WTC11 (cell line): ENCODE data around the gene FAM171A1. TPM values are rescaled to one million over a fixed set of nuclear protein-coding genes. Genes with fewer than 3 reads are reported as not detected.

Experiments used
- ATAC-seq: fragments of 200-7000 bp; cut with Tn5 transposase; 2 replicates; pipeline ENCODE4 v1.10.0; 2021; ENCODE audit warnings: mild to moderate bottlenecking, moderate library complexity
- CTCF ChIA-PET: fragments of 300-600 bp; sonication (Branson Sonifier 250); formaldehyde crosslinking; loops from one replicate; lab custom pipeline; 2021; ENCODE audit warnings: antibody characterized with exemption; lab: Charles Lee
- POLR2A ChIA-PET: fragments of 350-600 bp; sonication (Branson Sonifier 250); formaldehyde crosslinking; loops from one replicate; lab custom pipeline; 2021; ENCODE audit warnings: antibody characterized with exemption; lab: Charles Lee
- DNase-seq: peaks from one replicate; pipeline ENCODE4 v3.0.0; 2021; ENCODE audit warnings: low spot score
- H3K27ac Mint-ChIP-seq: 2 replicates; pipeline ENCODE4 v1.8.0; 2021; ENCODE audit warnings: mixed read lengths
- H3K27me3 Mint-ChIP-seq: 2 replicates; pipeline ENCODE4 v1.8.0; 2021; ENCODE audit warnings: low read depth, mild to moderate bottlenecking, moderate library complexity, mixed read lengths
- H3K36me3 Mint-ChIP-seq: 2 replicates; pipeline ENCODE4 v1.8.0; 2021; ENCODE audit warnings: mixed read lengths
- H3K4me1 Mint-ChIP-seq: 2 replicates; pipeline ENCODE4 v1.8.0; 2022; ENCODE audit warnings: mixed read lengths
- H3K4me3 Mint-ChIP-seq: 2 replicates; pipeline ENCODE4 v1.8.0; 2021; ENCODE audit warnings: mild to moderate bottlenecking, moderate library complexity, mixed read lengths
- H3K9me3 Mint-ChIP-seq: 2 replicates; pipeline ENCODE4 v1.8.0; 2021; ENCODE audit warnings: mixed read lengths
- CREM ChIP-seq: sonication (generic); formaldehyde crosslinking; IDR thresholded peaks from 2 replicates; pipeline ENCODE4 v1.8.1; 2022; ENCODE audit warnings: mild to moderate bottlenecking, missing genetic modification reagents, moderate library complexity
- FOXJ3 ChIP-seq: sonication (generic); formaldehyde crosslinking; IDR thresholded peaks from 2 replicates; pipeline ENCODE4 v1.9.0; 2021; ENCODE audit warnings: missing genetic modification reagents, mild to moderate bottlenecking, borderline replicate concordance
- JAZF1 ChIP-seq: fragments of 250-450 bp; sonication (Bioruptor Pico); IDR thresholded peaks from 2 replicates; pipeline ENCODE4 v1.9.0; 2021; ENCODE audit warnings: moderate library complexity, mild to moderate bottlenecking, inconsistent platforms
- KAT7 ChIP-seq: sonication (generic); formaldehyde crosslinking; IDR thresholded peaks from 2 replicates; pipeline ENCODE4 v1.8.1; 2023; ENCODE audit warnings: missing genetic modification reagents, mild to moderate bottlenecking, borderline replicate concordance
- NFATC4 ChIP-seq: fragments of 250-450 bp; sonication (Bioruptor Pico); IDR thresholded peaks from 2 replicates; pipeline ENCODE4 v1.9.0; 2021; ENCODE audit warnings: mild to moderate bottlenecking
- NFE2L1 ChIP-seq: sonication (generic); formaldehyde crosslinking; IDR thresholded peaks from 2 replicates; pipeline ENCODE4 v1.8.1; 2023; ENCODE audit warnings: missing genetic modification reagents
- SMAD4 ChIP-seq: sonication (generic); formaldehyde crosslinking; IDR thresholded peaks from 2 replicates; pipeline ENCODE4 v1.8.0; 2022; ENCODE audit warnings: mild to moderate bottlenecking, missing genetic modification reagents
- TP53 ChIP-seq: sonication (generic); formaldehyde crosslinking; IDR thresholded peaks from 2 replicates; pipeline ENCODE4 v1.8.1; 2023; ENCODE audit warnings: mild to moderate bottlenecking, missing genetic modification reagents
- total RNA-seq: library from RNA; stranded (reverse); gene quantifications from 3 replicates; pipeline ENCODE4 v1.2.3, GENCODE V29; 2021
- TF ChIP-seq, protein P1 (sequence below): fragments of 250-450 bp; sonication (Bioruptor Pico); IDR thresholded peaks from 2 replicates; pipeline ENCODE4 v1.9.0; 2021; ENCODE audit warnings: moderate library complexity, mild to moderate bottlenecking, inconsistent platforms, borderline replicate concordance
- TF ChIP-seq, protein P2 (sequence below): fragments of 250-450 bp; sonication (Bioruptor Pico); IDR thresholded peaks from 2 replicates; pipeline ENCODE4 v1.9.0; 2021; ENCODE audit warnings: mild to moderate bottlenecking, borderline replicate concordance
- TF ChIP-seq, protein P3 (sequence below): sonication (generic); formaldehyde crosslinking; IDR thresholded peaks from 2 replicates; pipeline ENCODE4 v1.8.1; 2023; ENCODE audit warnings: mild to moderate bottlenecking, missing genetic modification reagents
- TF ChIP-seq, protein P4 (sequence below): sonication (generic); formaldehyde crosslinking; IDR thresholded peaks from 2 replicates; pipeline ENCODE4 v1.8.0; 2022; ENCODE audit warnings: mild to moderate bottlenecking, missing genetic modification reagents
- TF ChIP-seq, protein P5 (sequence below): sonication (generic); formaldehyde crosslinking; conservative IDR thresholded peaks from 2 replicates; pipeline ENCODE4 v1.8.1; 2023; ENCODE audit warnings: mild to moderate bottlenecking, low read depth, missing genetic modification reagents, moderate library complexity
- TF ChIP-seq, protein P6 (sequence below): sonication (generic); formaldehyde crosslinking; IDR thresholded peaks from 2 replicates; pipeline ENCODE4 v1.8.0; 2023; ENCODE audit warnings: mild to moderate bottlenecking, missing genetic modification reagents

Gene FAM171A1
- total RNA-seq, 1 experiment from 2014 or later = 33.9 TPM

DNA sequence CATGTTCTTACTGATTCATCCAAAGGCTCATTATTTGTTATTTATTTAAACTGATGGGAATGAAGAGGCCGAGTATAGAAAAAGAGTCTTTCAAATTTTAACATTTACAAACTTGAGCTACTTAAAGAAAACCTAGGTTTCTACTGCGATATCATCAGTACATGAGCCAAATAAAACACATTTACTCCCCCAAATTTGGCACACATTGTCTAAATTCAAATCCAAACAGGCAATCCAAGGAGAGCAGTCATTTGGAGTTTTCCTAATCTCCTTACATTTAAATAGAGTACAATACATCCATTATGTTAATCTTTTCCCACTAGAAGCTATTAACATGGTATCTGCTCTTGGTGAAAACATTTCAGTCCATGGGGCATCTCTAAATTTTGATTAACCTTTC is 204.8 kb downstream of the FAM171A1 start:
- Mint-ChIP-seq H3K4me1 (peaks cover 38% of the 10 kb centered on the region), H3K27ac (no peak overlapping the region), H3K36me3 (no peaks in the 10 kb centered on the region), H3K4me3 (peak overlapping the region; percentile 78), H3K27me3 (peaks cover 9% of the 10 kb centered on the region), H3K9me3 (no peaks in the 10 kb centered on the region)
- ATAC-seq (no peak), DNase-seq (no peak)
- POLR2A ChIA-PET = no interaction called here
- CTCF ChIA-PET = interaction anchor here (0.8 to 1.2 kb wide), 2 partner anchors 205 to 212 kb away, joined by 3 read pairs; partner anchors contain the start of gene FAM171A1
- TF ChIP-seq SMAD4 (CRISPR knock-in tag) = no peak
- TF ChIP-seq, protein P1, sequence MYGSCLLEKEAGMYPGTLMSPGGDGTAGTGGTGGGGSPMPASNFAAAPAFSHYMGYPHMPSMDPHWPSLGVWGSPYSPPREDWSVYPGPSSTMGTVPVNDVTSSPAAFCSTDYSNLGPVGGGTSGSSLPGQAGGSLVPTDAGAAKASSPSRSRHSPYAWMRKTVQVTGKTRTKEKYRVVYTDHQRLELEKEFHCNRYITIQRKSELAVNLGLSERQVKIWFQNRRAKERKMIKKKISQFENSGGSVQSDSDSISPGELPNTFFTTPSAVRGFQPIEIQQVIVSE (CRISPR knock-in tag) = no peak
- no peak for TF ChIP-seq CREM (CRISPR knock-in tag)
- no peak for TF ChIP-seq TP53 (CRISPR knock-in tag)
- TF ChIP-seq NFE2L1 (CRISPR knock-in tag) = no peak
- TF ChIP-seq, protein P2, sequence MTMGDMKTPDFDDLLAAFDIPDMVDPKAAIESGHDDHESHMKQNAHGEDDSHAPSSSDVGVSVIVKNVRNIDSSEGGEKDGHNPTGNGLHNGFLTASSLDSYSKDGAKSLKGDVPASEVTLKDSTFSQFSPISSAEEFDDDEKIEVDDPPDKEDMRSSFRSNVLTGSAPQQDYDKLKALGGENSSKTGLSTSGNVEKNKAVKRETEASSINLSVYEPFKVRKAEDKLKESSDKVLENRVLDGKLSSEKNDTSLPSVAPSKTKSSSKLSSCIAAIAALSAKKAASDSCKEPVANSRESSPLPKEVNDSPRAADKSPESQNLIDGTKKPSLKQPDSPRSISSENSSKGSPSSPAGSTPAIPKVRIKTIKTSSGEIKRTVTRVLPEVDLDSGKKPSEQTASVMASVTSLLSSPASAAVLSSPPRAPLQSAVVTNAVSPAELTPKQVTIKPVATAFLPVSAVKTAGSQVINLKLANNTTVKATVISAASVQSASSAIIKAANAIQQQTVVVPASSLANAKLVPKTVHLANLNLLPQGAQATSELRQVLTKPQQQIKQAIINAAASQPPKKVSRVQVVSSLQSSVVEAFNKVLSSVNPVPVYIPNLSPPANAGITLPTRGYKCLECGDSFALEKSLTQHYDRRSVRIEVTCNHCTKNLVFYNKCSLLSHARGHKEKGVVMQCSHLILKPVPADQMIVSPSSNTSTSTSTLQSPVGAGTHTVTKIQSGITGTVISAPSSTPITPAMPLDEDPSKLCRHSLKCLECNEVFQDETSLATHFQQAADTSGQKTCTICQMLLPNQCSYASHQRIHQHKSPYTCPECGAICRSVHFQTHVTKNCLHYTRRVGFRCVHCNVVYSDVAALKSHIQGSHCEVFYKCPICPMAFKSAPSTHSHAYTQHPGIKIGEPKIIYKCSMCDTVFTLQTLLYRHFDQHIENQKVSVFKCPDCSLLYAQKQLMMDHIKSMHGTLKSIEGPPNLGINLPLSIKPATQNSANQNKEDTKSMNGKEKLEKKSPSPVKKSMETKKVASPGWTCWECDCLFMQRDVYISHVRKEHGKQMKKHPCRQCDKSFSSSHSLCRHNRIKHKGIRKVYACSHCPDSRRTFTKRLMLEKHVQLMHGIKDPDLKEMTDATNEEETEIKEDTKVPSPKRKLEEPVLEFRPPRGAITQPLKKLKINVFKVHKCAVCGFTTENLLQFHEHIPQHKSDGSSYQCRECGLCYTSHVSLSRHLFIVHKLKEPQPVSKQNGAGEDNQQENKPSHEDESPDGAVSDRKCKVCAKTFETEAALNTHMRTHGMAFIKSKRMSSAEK = no peak
- TF ChIP-seq, protein P3, sequence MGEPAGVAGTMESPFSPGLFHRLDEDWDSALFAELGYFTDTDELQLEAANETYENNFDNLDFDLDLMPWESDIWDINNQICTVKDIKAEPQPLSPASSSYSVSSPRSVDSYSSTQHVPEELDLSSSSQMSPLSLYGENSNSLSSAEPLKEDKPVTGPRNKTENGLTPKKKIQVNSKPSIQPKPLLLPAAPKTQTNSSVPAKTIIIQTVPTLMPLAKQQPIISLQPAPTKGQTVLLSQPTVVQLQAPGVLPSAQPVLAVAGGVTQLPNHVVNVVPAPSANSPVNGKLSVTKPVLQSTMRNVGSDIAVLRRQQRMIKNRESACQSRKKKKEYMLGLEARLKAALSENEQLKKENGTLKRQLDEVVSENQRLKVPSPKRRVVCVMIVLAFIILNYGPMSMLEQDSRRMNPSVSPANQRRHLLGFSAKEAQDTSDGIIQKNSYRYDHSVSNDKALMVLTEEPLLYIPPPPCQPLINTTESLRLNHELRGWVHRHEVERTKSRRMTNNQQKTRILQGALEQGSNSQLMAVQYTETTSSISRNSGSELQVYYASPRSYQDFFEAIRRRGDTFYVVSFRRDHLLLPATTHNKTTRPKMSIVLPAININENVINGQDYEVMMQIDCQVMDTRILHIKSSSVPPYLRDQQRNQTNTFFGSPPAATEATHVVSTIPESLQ = no peak
- TF ChIP-seq, protein P4, sequence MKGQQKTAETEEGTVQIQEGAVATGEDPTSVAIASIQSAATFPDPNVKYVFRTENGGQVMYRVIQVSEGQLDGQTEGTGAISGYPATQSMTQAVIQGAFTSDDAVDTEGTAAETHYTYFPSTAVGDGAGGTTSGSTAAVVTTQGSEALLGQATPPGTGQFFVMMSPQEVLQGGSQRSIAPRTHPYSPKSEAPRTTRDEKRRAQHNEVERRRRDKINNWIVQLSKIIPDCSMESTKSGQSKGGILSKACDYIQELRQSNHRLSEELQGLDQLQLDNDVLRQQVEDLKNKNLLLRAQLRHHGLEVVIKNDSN (CRISPR knock-in tag) = no peak
- no peak for TF ChIP-seq JAZF1 (CRISPR knock-in tag)
- TF ChIP-seq KAT7 (CRISPR knock-in tag) = no peak
- no peak for TF ChIP-seq NFATC4 (CRISPR knock-in tag)
- no peak for TF ChIP-seq FOXJ3 (CRISPR knock-in tag)
- TF ChIP-seq, protein P5, sequence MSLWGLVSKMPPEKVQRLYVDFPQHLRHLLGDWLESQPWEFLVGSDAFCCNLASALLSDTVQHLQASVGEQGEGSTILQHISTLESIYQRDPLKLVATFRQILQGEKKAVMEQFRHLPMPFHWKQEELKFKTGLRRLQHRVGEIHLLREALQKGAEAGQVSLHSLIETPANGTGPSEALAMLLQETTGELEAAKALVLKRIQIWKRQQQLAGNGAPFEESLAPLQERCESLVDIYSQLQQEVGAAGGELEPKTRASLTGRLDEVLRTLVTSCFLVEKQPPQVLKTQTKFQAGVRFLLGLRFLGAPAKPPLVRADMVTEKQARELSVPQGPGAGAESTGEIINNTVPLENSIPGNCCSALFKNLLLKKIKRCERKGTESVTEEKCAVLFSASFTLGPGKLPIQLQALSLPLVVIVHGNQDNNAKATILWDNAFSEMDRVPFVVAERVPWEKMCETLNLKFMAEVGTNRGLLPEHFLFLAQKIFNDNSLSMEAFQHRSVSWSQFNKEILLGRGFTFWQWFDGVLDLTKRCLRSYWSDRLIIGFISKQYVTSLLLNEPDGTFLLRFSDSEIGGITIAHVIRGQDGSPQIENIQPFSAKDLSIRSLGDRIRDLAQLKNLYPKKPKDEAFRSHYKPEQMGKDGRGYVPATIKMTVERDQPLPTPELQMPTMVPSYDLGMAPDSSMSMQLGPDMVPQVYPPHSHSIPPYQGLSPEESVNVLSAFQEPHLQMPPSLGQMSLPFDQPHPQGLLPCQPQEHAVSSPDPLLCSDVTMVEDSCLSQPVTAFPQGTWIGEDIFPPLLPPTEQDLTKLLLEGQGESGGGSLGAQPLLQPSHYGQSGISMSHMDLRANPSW (CRISPR knock-in tag) = no peak
- TF ChIP-seq, protein P6, sequence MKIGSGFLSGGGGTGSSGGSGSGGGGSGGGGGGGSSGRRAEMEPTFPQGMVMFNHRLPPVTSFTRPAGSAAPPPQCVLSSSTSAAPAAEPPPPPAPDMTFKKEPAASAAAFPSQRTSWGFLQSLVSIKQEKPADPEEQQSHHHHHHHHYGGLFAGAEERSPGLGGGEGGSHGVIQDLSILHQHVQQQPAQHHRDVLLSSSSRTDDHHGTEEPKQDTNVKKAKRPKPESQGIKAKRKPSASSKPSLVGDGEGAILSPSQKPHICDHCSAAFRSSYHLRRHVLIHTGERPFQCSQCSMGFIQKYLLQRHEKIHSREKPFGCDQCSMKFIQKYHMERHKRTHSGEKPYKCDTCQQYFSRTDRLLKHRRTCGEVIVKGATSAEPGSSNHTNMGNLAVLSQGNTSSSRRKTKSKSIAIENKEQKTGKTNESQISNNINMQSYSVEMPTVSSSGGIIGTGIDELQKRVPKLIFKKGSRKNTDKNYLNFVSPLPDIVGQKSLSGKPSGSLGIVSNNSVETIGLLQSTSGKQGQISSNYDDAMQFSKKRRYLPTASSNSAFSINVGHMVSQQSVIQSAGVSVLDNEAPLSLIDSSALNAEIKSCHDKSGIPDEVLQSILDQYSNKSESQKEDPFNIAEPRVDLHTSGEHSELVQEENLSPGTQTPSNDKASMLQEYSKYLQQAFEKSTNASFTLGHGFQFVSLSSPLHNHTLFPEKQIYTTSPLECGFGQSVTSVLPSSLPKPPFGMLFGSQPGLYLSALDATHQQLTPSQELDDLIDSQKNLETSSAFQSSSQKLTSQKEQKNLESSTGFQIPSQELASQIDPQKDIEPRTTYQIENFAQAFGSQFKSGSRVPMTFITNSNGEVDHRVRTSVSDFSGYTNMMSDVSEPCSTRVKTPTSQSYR (CRISPR knock-in tag) = no peak
